T-cell (primary cell): Measurements from ENCODE around the gene SREK1. TPM values are rescaled to one million over a fixed set of nuclear protein-coding genes. Genes with fewer than 3 reads are reported as not detected.

ENCODE experiments used
- ATAC-seq, 4 experiments: fragments of 200-7000 bp in 3 of 4; fragments of 150-1000 bp in 1 of 4; cut with Tn5 transposase; replicated peaks in 1 of 4; 1 replicate in 3 of 4; 2 replicates in 1 of 4; pipeline ENCODE4 v1.10.0; 2021; ENCODE audit warnings: moderate library complexity in 3 of 4, mild to moderate bottlenecking in 2 of 4, moderate number of reproducible peaks in 1 of 4
- CTCF ChIA-PET, 2 donors: fragments of 300-600 bp; sonication (Branson Sonifier 250); formaldehyde crosslinking; loops; one replicate each; lab custom pipeline; 2022; ENCODE audit warnings: antibody characterized with exemption in 2 of 2; lab: Charles Lee
- POLR2A ChIA-PET, 2 donors: fragments of 300-600 bp; sonication (Branson Sonifier 250); formaldehyde crosslinking; loops; one replicate each; lab custom pipeline; 2022; ENCODE audit warnings: antibody characterized with exemption in 2 of 2; lab: Charles Lee
- DNase-seq, 35 experiments: peaks; one replicate each; pipeline versions ENCODE4 v3.0.0 to v3.0.0-alpha.2; 2013 to 2023
- H3K27ac ChIP-seq: one replicate; pipeline ENCODE4 v1.5.1; 2013; ENCODE audit warnings: low read length
- H3K27me3 ChIP-seq, 2 experiments: replicated peaks in 1 of 2; 1 replicate in 1 of 2; 2 replicates in 1 of 2; pipeline versions ENCODE4 v1.6.1 to v1.7.0; 2013; ENCODE audit warnings: low read length in 1 of 2, mixed read lengths in 1 of 2; ENCODE audit not compliant: control insufficient read depth in 2 of 2, insufficient read depth in 2 of 2; ENCODE audit errors: extremely low read depth in 1 of 2
- H3K36me3 ChIP-seq, 2 donors: 1 replicate in 1 of 2; 2 replicates in 1 of 2; pipeline versions ENCODE4 v1.6.1 to v1.7.0; 2013; ENCODE audit warnings: low read length in 1 of 2; ENCODE audit not compliant: control insufficient read depth in 2 of 2, insufficient read depth in 1 of 2; ENCODE audit errors: extremely low read depth in 1 of 2
- H3K4me1 ChIP-seq, 2 experiments: 1 replicate in 1 of 2; 2 replicates in 1 of 2; pipeline versions ENCODE4 v1.6.1 to v1.7.0; 2013; ENCODE audit warnings: low read length in 2 of 2, mixed read lengths in 1 of 2; ENCODE audit not compliant: insufficient read depth in 2 of 2, control insufficient read depth in 1 of 2; ENCODE audit errors: extremely low read depth in 1 of 2
- H3K4me3 ChIP-seq, 2 donors: 1 replicate in 1 of 2; 2 replicates in 1 of 2; pipeline versions ENCODE4 v1.5.1 to v1.7.0; 2013; ENCODE audit warnings: mild to moderate bottlenecking in 2 of 2, low read length in 1 of 2, moderate library complexity in 1 of 2; ENCODE audit not compliant: control insufficient read depth in 1 of 2; ENCODE audit errors: extremely low read depth in 1 of 2
- H3K9me3 ChIP-seq: 2 replicates; pipeline ENCODE4 v1.7.0; 2013
- H3K27ac Mint-ChIP-seq, 2 donors: one replicate each; pipeline ENCODE4 v1.8.0; 2020 to 2021; ENCODE audit warnings: mild to moderate bottlenecking in 2 of 2, mixed read lengths in 2 of 2
- H3K27me3 Mint-ChIP-seq, 2 donors: one replicate each; pipeline ENCODE4 v1.8.0; 2021 to 2022; ENCODE audit warnings: mixed read lengths in 2 of 2
- H3K36me3 Mint-ChIP-seq: one replicate; pipeline ENCODE4 v1.8.0; 2021; ENCODE audit warnings: mixed read lengths
- H3K4me1 Mint-ChIP-seq, 3 donors: one replicate each; pipeline ENCODE4 v1.8.0; 2020 to 2022; ENCODE audit warnings: mixed read lengths in 3 of 3, mild to moderate bottlenecking in 1 of 3
- H3K4me3 Mint-ChIP-seq, 3 donors: one replicate each; pipeline ENCODE4 v1.8.0; 2020 to 2022; ENCODE audit warnings: mild to moderate bottlenecking in 3 of 3, mixed read lengths in 3 of 3, moderate library complexity in 3 of 3
- H3K9me3 Mint-ChIP-seq, 3 donors: one replicate each; pipeline ENCODE4 v1.8.0; 2020 to 2022; ENCODE audit warnings: mixed read lengths in 3 of 3
- WGBS: methylation state at CpG from one replicate; pipeline ENCODE4 v1.1.5; 2013; ENCODE audit warnings: missing lambda C conversion rate; ENCODE audit not compliant: insufficient coverage; 5-methylcytosine and 5-hydroxymethylcytosine counted together
- total RNA-seq, 35 experiments: library from RNA in 6 of 35; stranded (reverse) in 6 of 35; fragments of 120-200 nt in 1 of 35; gene quantifications; one replicate each; pipeline versions ENCODE4 v1.2.1 to v1.2.4 and lab custom pipeline; 2013 to 2026

The SREK1 gene
- total RNA-seq, 5 donors from 2014 or later (not counting 1 experiment from before 2014, with no cell fraction given) = 60.2 to 145 (median 67.1) TPM

DNA sequence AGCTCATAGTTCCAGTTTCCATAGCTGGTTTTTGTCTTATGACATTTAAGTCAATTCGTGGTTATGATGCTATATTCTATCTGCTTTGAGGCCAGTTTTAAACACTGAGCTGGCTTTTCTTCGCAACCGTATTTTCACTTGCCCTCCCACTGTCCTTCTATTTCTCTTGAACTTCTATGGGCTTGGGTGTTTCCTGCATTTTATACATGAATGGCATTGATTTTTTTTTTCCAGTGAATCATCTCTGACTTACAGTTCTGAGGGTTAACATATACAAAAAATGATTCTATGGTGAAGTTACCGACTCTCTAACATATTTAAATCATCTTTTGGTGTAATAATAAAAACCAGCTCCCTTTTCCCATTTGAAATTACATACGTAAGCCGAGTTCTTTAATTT is 88.2 kb downstream of the SREK1 start:
- Mint-ChIP-seq H3K36me3 (no peaks in the 10 kb centered on the region), H3K4me3 (no peak overlapping the region), H3K4me1 (no peaks in the 10 kb centered on the region), H3K9me3 (no peaks in the 10 kb centered on the region), H3K27ac (no peak overlapping the region), H3K27me3 (peaks cover 8 to 9% of the 10 kb centered on the region in 2 donors)
- ATAC-seq (no peak), DNase-seq (no peak)
- Histone ChIP-seq H3K4me1 (no peaks in the 10 kb centered on the region), H3K27me3 (no peaks in the 10 kb centered on the region), H3K36me3 (no peaks in the 10 kb centered on the region), H3K9me3 (no peaks in the 10 kb centered on the region), H3K27ac (no peak overlapping the region), H3K4me3 (no peak overlapping the region)
- ChIA-PET CTCF (no interaction called here), POLR2A (interaction anchor here in 1 of 2 donors (0.5 kb wide), 1 partner anchor 1960 kb away, joined by 3 read pairs; no protein-coding TSS in a partner anchor)
- WGBS = no CpG with 5 or more reads among the region's 6 CpGs

DNA sequence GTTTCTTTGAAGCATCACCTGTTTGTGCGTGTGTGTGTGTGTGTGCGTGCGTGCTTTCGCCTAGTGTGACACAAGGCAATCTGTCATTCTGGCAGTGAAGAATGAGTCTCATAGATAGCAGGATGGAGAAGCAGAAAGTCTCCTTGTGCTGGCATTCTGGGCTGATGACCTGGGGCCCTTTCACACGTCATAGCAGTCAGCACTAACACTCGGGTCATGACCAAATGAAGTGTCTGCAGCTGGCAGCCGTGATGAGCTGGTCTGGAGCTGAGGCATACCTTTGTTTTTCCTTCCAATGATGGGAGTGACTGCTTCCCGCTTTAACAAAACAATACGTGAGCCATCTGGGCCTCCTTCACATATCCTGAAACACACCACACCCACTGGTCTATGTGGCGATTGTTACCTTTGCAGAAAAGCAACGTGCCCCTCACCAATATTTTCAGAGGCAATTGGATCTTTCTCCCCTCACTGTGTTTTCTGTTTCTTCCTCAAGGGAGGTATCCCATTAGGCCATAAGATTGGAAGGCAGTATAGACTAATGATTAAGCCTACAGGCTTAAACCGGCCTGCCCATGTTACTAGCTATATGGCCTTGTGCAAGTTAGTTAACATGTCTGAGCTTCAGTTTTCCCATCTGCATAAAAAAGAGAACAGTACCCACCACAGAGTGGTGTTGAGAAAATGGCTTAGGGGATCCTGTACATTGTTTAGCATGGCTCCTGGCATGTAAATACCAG is 88.8 kb downstream of the SREK1 start:
- H3K27me3 Mint-ChIP-seq = peaks cover 8 to 9% of the 10 kb centered on the region in 2 donors
- H3K27ac Mint-ChIP-seq = no peak overlapping the region
- H3K4me3 Mint-ChIP-seq = no peak overlapping the region
- no peaks in the 10 kb centered on the region for H3K9me3 Mint-ChIP-seq
- Histone ChIP-seq H3K27me3 (no peaks in the 10 kb centered on the region), H3K4me3 (no peak overlapping the region), H3K4me1 (no peaks in the 10 kb centered on the region), H3K9me3 (no peaks in the 10 kb centered on the region), H3K36me3 (no peaks in the 10 kb centered on the region), H3K27ac (no peak overlapping the region)
- ChIA-PET POLR2A (interaction anchor here in 1 of 2 donors (0.5 kb wide), 1 partner anchor 1959 kb away, joined by 3 read pairs; no protein-coding TSS in a partner anchor), CTCF (no interaction called here)
- 93% methylated on average over 9 of the region's 12 CpGs for WGBS
- DNase-seq (no peak), ATAC-seq (no peak)
- H3K4me1 Mint-ChIP-seq = no peaks in the 10 kb centered on the region
- no peaks in the 10 kb centered on the region for H3K36me3 Mint-ChIP-seq

Other genes with a start within 250 kb of the SREK1 start
- gene ERBIN, start 217.7 kb upstream of the SREK1 start, total RNA-seq = 100 to 1,000 TPM; 105 to 125 (median 112) TPM